K562 treated with DMSO at 1 percent for 48 hours (cell line): ENCODE measurements around the gene SULT1A1. TPM values are rescaled to one million over a fixed set of nuclear protein-coding genes. Genes with fewer than 3 reads are reported as not detected.

Source experiments
- total RNA-seq: library from RNA; unstranded; fragments of 300-600 nt; gene quantifications from 2 replicates; pipeline ENCODE4 v1.2.3, GENCODE V29; 2022; ENCODE audit warnings: low replicate concordance; ENCODE audit errors: extremely low read depth

Gene SULT1A1
- not detected in 2 replicates for total RNA-seq

GRCh38 chr16:28609631-28610594, at the start of gene SULT1A1:
Gene SULT1A1, minus strand, starts transcription at chr16:28610044. Its CDS starts 1,189 bp downstream, at chr16:28608855.

GRCh38 chr16:28637765-28638164, 27.9 kb upstream of the SULT1A1 start, which contains the start of gene NPIPB8:
Gene NPIPB8, plus strand, starts transcription at chr16:28638065. Its CDS starts 296 bp downstream, at chr16:28638361.

GRCh38 chr16:28596840-28597691, 12.8 kb downstream of the SULT1A1 start, which contains the start of gene SULT1A2:
Gene SULT1A2, minus strand, starts transcription at chr16:28597050. Its CDS starts 1,120 bp downstream, at chr16:28595930.

Other genes with a start within 250 kb of the SULT1A1 start
- not detected in 2 replicates for gene NPIPB6, start 246.5 kb downstream of the SULT1A1 start, total RNA-seq
- gene EIF3CL, start 206.2 kb downstream of the SULT1A1 start, total RNA-seq: 282 TPM in 1 of 2 replicates, not detected in the other
- not detected in 2 replicates for gene NPIPB7, start 137.7 kb downstream of the SULT1A1 start, total RNA-seq
- gene CLN3, start 118.0 kb downstream of the SULT1A1 start, total RNA-seq: not detected in 2 replicates
- not detected in 2 replicates for gene APOBR, start 115.4 kb downstream of the SULT1A1 start, total RNA-seq
- not detected in 2 replicates for gene IL27, start 103.2 kb downstream of the SULT1A1 start, total RNA-seq
- not detected in 2 replicates for gene NUPR1, start 71.1 kb downstream of the SULT1A1 start, total RNA-seq
- not detected in 2 replicates for gene SGF29, start 56.1 kb downstream of the SULT1A1 start, total RNA-seq
- not detected in 2 replicates for gene SULT1A2, start 13.0 kb downstream of the SULT1A1 start, total RNA-seq
- gene NPIPB8, start 28.0 kb upstream of the SULT1A1 start, total RNA-seq: not detected in 2 replicates
- gene EIF3C, start 101.4 kb upstream of the SULT1A1 start, total RNA-seq: not detected in 2 replicates
- gene NPIPB9, start 141.7 kb upstream of the SULT1A1 start, total RNA-seq: not detected in 2 replicates
- gene ATXN2L, start 213.0 kb upstream of the SULT1A1 start, total RNA-seq: 201 TPM in 1 of 2 replicates, not detected in the other
- gene TUFM, start 236.3 kb upstream of the SULT1A1 start, total RNA-seq: not detected in 2 replicates